Skeletal muscle tissue (tissue), 4 donors: ENCODE results near the gene DSCAML1. TPM values are rescaled to one million over a fixed set of nuclear protein-coding genes. Genes with fewer than 3 reads are reported as not detected.
"Not testable (repeated sequence)": the region's sequence is repeated elsewhere in the genome, so short reads cannot be mapped to it uniquely, and the experiment has no call there.

Experiments used
- H3K27ac ChIP-seq: one replicate; pipeline ENCODE4 v1.7.0; 2013; ENCODE audit warnings: mild to moderate bottlenecking, low read depth, low read length, inconsistent platforms
- H3K27me3 ChIP-seq, 3 donors: one replicate each; pipeline ENCODE4 v1.7.0; 2013; ENCODE audit warnings: low read length in 3 of 3; ENCODE audit not compliant: control insufficient read depth in 3 of 3, insufficient read depth in 3 of 3
- H3K36me3 ChIP-seq, 3 donors: one replicate each; pipeline ENCODE4 v1.7.0; 2013; ENCODE audit warnings: low read length in 3 of 3; ENCODE audit not compliant: control insufficient read depth in 3 of 3, insufficient read depth in 3 of 3
- H3K4me1 ChIP-seq, 3 donors: one replicate each; pipeline ENCODE4 v1.7.0; 2013; ENCODE audit warnings: low read length in 3 of 3, mild to moderate bottlenecking in 3 of 3; ENCODE audit not compliant: control insufficient read depth in 3 of 3, insufficient read depth in 3 of 3
- H3K4me3 ChIP-seq, 3 donors: one replicate each; pipeline ENCODE4 v1.7.0; 2013; ENCODE audit warnings: low read length in 3 of 3
- H3K9ac ChIP-seq, 3 donors: one replicate each; pipeline ENCODE4 v1.7.0; 2013; ENCODE audit warnings: low read length in 3 of 3, mild to moderate bottlenecking in 3 of 3, moderate library complexity in 2 of 3, low read depth in 1 of 3
- H3K9me3 ChIP-seq, 3 donors: one replicate each; pipeline ENCODE4 v1.7.0; 2013; ENCODE audit warnings: low read length in 3 of 3; ENCODE audit not compliant: control insufficient read depth in 3 of 3
- total RNA-seq: library from RNA; depleted of rRNA; stranded (reverse); fragments of >200 nt; gene quantifications from one replicate; pipeline ENCODE4 v1.2.3, GENCODE V29; 2014
- donor health status: Osteomylitis.

DSCAML1 gene
- total RNA-seq, 1 donor from 2014 or later = 0.52 TPM

DNA sequence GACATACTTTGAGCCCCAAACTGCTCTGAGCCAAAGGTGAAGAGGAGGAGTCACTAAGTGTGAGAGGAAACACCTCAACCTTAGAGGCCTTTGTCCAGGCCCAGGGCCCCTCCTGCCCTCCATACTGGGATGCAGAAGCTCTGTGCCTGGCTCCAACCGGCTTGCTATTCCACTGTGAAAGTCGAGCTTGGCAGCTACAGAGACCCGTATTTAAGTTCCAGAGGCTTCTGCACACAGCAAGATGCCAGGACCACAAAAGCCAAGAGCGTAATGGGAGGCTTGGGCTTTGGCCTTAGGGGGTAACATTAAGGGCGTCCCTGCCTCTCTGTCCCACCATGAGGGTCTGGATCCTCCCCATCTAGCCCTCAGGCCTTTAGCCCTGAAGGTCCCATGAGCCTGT lies 31.9 kb downstream of the DSCAML1 start:
- no peaks in the 10 kb centered on the region for H3K36me3 ChIP-seq
- peaks cover 3 to 8% (median 6%) of the 10 kb centered on the region in 3 donors for H3K27me3 ChIP-seq
- H3K27ac ChIP-seq = no peak overlapping the region
- H3K9me3 ChIP-seq = no peaks in the 10 kb centered on the region
- no peak overlapping the region for H3K4me3 ChIP-seq
- no peak overlapping the region for H3K9ac ChIP-seq
- no peaks in the 10 kb centered on the region for H3K4me1 ChIP-seq

DNA sequence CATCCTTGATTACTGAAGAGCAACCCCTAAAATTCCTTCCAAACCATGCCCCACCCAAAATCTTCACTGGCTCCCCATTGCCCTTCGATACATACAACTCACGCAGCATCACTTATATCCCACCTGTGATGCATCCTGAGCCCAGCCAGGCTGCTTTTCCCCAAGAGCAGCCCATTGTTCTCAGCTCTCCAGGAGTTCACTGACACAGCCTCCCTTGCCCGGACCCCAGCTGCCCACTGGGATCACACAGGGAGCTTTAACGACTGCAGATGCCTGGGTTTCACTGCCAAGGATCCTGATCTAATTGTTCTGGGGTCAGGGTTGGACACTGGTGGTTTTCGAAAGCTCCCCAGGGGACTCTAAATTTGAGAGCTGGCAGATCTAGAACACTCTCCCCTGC lies 33.6 kb downstream of the DSCAML1 start:
- H3K4me3 ChIP-seq, H3K36me3 ChIP-seq, H3K27ac ChIP-seq, H3K9ac ChIP-seq, H3K4me1 ChIP-seq, H3K9me3 ChIP-seq, H3K27me3 ChIP-seq: not testable (repeated sequence)

DNA sequence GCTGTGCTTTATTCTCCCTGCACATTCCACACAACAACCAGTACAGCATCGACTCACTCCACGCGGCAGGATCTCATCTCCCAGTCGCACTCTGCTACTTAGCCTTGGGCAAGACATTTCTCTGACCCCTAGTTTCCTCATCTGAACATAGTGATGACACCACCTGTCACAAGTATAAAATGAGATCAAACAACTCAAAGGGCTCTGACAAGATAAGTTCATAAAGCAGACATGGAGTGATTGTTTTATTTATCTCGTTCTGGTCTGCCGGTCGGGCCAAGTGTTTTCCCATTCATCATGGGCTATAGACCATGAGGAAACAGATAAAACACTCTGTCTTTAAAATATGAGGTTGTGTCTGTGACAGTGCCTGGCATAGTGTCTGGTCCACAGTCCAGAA lies 35.0 kb downstream of the DSCAML1 start:
- no peak overlapping the region for H3K27ac ChIP-seq
- H3K36me3 ChIP-seq = no peaks in the 10 kb centered on the region
- peaks cover 0 to 8% (median 8%) of the 10 kb centered on the region in 3 donors for H3K27me3 ChIP-seq
- no peak overlapping the region for H3K9ac ChIP-seq
- H3K4me1 ChIP-seq = no peaks in the 10 kb centered on the region
- H3K9me3 ChIP-seq = no peaks in the 10 kb centered on the region
- H3K4me3 ChIP-seq = no peak overlapping the region

DNA sequence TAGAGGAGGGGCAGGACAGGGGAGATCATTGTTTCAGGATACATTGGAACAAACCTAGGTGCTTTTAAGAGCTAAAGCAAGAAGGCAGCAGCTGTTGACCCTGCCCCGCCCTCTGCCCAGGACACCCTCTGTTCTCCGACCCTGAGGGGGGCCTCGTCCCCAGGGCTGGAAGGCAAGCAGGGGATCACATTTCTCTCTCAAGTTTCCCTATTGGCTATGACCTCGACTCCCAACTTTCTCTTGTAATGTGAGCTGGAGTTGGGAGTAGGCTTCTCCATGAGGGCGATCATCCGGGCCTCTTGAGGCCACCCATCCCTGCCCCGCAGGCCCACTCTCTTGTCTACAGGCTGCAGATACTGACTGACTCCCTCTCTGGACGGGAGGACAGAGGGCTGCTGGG lies 37.7 kb downstream of the DSCAML1 start:
- H3K4me1 ChIP-seq = no peaks in the 10 kb centered on the region
- H3K4me3 ChIP-seq = no peak overlapping the region
- H3K9ac ChIP-seq = no peak overlapping the region
- H3K27ac ChIP-seq = no peak overlapping the region
- H3K36me3 ChIP-seq = no peaks in the 10 kb centered on the region
- H3K9me3 ChIP-seq = no peaks in the 10 kb centered on the region
- peaks cover 0 to 8% (median 0%) of the 10 kb centered on the region in 3 donors for H3K27me3 ChIP-seq

DNA sequence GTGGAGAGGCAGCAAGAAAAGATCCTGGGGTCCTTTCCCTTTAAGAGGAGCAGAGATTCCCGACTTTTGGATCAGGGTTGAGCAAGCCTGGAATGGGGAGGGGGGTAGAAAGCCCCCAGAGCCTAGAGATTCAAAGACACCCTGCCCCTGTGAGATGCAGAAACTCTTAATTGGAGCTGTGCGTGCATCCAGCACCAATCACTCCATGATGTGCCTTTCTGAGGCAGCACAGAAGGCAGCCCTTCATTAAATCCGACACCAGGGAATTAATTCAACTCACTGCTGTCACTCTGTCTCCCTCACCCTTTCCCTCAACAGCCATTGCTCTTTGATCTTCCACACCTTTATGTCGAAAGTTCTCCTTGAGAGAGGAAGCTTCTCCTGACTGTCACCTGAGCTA lies 43.0 kb downstream of the DSCAML1 start:
- Histone ChIP-seq H3K4me1 (no peaks in the 10 kb centered on the region), H3K4me3 (no peak overlapping the region), H3K27ac (no peak overlapping the region), H3K27me3 (peaks cover 0 to 2% (median 0%) of the 10 kb centered on the region in 3 donors), H3K9me3 (no peaks in the 10 kb centered on the region), H3K9ac (no peak overlapping the region), H3K36me3 (no peaks in the 10 kb centered on the region)

DNA sequence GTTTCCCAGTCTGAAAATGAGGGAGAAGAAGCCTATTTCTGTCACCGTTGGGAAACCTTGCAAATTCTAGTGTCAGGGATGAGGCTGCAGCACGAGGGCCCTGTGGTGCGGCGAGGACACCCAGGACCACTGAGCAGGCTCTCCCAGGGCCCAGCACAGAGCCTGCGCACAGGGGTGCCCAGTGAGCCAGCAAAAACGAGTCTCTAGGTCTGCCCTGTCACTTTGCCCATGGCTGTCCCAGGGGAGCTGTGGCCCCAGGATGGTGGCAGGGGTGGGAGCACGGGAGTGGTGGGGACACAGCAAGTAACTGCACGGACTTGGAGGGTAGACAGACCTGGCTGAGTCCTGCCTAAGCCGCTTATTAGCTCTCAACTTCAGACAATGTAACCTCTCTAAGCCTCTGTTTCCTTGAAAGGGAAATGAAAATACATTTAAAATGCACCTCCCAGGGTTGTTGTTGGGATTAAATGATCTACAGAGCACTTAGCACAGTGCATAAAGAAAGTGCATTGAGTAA lies 44.2 kb downstream of the DSCAML1 start:
- H3K9ac ChIP-seq = no peak overlapping the region

DNA sequence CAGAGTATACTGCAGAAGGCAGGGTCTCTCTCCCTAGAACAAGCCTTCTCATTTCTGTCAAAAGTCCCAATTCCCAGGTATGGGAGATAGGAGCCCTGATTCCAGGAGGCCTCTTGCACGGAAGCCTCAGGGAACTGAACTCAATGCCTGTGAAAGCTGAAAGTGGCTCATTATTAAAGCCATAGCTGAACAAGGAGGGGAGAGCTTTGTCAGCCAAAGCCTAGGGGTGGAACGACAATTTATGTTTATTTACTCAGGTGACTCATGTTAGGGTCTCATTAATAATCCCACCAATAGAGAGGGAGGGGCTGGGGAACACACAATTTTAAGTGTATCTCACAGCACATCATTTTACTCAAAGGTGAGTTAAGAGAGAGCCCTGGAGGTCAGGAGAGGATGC lies 44.9 kb downstream of the DSCAML1 start:
- Histone ChIP-seq H3K9me3 (no peaks in the 10 kb centered on the region), H3K9ac (no peak overlapping the region), H3K4me1 (no peaks in the 10 kb centered on the region), H3K27me3 (peaks cover 0 to 5% (median 0%) of the 10 kb centered on the region in 3 donors), H3K4me3 (no peak overlapping the region), H3K36me3 (no peaks in the 10 kb centered on the region), H3K27ac (no peak overlapping the region)

More for the DNA sequence above, 44.2 kb downstream of the DSCAML1 start:
- no peaks in the 10 kb centered on the region for H3K27me3 ChIP-seq
- H3K9me3 ChIP-seq = no peaks in the 10 kb centered on the region
- no peaks in the 10 kb centered on the region for H3K4me1 ChIP-seq
- no peak overlapping the region for H3K27ac ChIP-seq
- H3K4me3 ChIP-seq = no peak overlapping the region
- H3K36me3 ChIP-seq = no peaks in the 10 kb centered on the region

DNA sequence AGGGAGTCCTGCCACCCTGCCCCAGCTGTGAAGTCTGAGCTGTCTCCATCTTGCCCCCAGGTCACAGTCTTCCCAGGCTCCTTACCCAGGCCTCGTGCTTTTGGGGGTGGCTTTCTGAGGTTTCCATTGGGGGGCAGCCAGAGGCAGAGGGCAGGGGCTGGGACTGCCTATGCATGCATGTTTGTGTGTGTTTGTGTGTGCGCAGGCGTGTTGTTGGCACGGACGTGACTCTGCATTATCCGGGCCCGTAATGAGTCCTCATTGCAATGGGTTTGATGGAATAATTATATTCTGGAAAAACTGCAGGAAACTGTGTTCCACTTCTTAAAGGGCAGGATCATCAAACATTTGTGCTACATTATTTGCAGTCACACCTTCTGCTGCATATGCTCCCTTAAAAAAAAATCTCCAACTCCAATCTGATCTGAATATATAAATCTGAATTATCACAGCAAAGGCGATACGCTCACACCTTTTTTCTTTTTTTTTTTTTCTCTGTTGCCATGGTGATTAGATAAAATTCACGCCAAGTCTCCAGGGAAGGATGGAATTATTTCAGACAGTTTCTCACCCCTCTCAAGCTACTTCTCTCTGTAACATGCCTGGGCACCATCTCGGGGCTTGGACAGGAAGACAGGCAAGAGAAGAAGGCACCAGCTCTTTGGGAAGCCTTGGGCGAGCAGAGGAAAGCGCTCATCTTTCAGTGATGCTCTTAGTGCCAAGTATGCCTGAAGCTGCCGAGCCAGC lies 45.9 kb downstream of the DSCAML1 start:
- H3K9ac ChIP-seq = no peak overlapping the region
- H3K36me3 ChIP-seq = no peaks in the 10 kb centered on the region
- H3K27me3 ChIP-seq = peaks cover 0 to 5% (median 0%) of the 10 kb centered on the region in 3 donors
- no peak overlapping the region for H3K27ac ChIP-seq
- H3K4me1 ChIP-seq = no peaks in the 10 kb centered on the region
- no peaks in the 10 kb centered on the region for H3K9me3 ChIP-seq
- H3K4me3 ChIP-seq = no peak overlapping the region

DNA sequence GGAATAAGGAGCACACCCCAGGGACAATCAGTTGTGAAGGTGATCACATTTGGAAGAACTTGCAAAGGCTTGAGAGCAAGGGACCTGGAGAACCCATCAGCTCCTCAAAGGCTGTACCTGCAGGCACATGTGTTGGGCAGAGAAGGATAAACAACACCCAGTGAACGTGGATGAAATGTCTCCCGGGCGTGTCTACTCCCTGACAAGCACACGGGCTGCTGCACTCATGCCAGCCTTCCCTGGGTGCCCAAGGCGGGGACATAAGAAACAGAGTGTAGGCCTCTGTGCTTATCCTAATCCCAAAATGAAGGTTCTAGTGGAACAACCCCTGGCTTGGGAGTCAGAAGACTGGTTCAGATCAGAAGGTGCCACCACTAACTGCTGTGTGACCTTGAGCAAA lies 46.7 kb downstream of the DSCAML1 start:
- H3K9ac ChIP-seq = no peak overlapping the region
- no peak overlapping the region for H3K27ac ChIP-seq
- peaks cover 0 to 5% (median 0%) of the 10 kb centered on the region in 3 donors for H3K27me3 ChIP-seq
- H3K4me3 ChIP-seq = no peak overlapping the region
- no peaks in the 10 kb centered on the region for H3K9me3 ChIP-seq
- no peaks in the 10 kb centered on the region for H3K4me1 ChIP-seq
- no peaks in the 10 kb centered on the region for H3K36me3 ChIP-seq

DNA sequence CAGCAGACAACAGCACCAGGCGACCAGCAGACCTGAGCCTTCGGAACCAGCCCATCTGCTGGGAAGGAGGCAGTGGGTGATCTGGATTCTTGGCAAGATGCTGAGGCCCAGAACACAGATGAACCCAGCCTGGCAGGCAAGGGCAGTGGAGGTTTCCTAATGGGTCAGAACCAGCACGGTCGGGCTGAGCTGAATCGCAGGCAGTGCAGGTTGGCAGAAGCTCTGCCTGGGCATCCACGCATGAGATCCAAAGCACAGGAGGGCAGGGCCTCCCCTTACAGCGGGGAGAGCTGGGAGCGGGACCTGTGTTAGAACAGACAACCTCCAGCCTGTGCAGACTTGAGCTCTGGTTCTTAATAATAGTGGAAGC lies 47.5 kb downstream of the DSCAML1 start:
- H3K9ac ChIP-seq = no peak overlapping the region

More for the DNA sequence above, 47.5 kb downstream of the DSCAML1 start:
- Histone ChIP-seq H3K27me3 (peaks cover 0 to 5% (median 0%) of the 10 kb centered on the region in 3 donors), H3K27ac (no peak overlapping the region), H3K36me3 (no peaks in the 10 kb centered on the region), H3K9me3 (no peaks in the 10 kb centered on the region), H3K4me3 (no peak overlapping the region), H3K4me1 (no peaks in the 10 kb centered on the region)
